Measurements from ENCODE around the gene PSMC3.
A peak's percentile ranks its signal among the peaks of the same experiment; 100 is the strongest.

The PSMC3 gene

DNA sequence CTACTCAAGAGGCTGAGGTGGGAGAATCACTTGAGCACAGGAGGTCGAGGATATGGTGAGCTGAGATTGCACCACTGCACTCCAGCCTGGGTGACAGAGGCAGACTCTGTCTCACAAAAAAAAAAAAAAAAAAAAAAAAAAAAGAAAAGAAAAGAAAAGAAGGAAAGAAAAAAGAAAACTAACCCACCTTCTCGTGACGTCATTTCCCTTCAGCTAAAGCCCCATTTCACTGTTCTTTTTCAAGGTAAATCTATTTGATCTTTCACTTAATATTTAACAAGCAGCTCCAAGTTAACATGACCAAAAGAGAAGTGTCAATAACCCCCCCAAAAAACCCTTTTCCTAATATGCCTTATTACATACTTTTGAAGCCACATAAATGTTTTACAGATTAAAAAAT, 17.6 kb upstream of the PSMC3 start:
- H3K27ac ChIP-seq, result no peak overlapping the region
- no peak for DNase-seq (ENCODE audit: low read depth, low spot score)

DNA sequence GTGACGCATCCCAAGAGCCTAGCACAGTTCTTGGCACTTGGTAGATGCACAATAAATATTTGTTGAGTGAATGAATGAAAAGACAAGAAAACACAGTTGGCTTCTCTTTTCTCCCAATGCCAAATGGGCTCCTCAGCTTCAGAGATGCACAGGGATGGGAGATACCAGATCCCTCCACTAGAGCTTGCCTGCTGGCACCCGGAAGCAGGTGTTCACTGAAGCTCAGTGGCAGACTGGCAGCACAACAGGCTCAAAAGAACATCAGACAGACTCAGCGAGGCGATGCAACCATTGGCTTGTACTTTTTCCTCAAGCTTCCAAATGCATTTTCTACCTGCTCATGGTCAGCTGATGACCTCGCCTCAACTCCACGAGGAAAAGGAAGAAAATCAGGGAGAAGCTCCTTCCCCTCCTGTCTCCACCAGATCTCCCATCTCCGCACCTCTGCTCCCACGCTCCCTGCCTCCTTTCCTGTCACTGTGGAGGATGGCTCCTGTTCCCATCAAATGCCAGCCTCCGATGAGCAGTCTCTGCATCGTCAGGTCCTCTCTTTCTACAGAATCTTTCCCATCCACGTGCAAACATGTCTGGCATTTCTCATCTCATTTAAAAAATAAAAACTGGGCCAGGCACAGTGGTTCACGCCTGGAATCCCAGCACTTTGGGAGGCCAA, 16.9 kb upstream of the PSMC3 start:
- DNase-seq (ENCODE audit: low read depth, low spot score), result no peak
- H3K27ac ChIP-seq, result no peak overlapping the region

DNA sequence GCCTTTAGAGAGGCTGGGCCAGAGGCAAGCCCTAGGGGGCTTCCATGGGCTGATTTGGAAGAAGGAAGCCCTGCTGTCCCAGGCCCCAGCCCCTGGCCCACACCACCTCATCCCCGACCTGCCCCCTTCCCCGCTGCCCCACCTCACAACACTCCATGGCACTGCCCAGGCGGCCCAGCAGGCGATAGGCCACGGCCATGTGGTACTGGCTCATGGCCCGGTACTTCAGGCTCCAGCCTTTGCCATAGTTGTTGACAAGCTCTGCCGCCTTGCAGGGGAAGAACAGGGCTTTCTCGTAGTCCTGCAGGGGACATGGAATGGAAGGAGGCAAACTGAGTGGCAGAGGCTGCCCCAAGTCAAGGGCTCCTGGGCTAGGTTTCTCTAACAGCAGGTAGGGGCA, 16.3 kb upstream of the PSMC3 start:
- H3K27ac ChIP-seq, result no peak overlapping the region
- DNase-seq (ENCODE audit: low read depth, low spot score), result no peak

DNA sequence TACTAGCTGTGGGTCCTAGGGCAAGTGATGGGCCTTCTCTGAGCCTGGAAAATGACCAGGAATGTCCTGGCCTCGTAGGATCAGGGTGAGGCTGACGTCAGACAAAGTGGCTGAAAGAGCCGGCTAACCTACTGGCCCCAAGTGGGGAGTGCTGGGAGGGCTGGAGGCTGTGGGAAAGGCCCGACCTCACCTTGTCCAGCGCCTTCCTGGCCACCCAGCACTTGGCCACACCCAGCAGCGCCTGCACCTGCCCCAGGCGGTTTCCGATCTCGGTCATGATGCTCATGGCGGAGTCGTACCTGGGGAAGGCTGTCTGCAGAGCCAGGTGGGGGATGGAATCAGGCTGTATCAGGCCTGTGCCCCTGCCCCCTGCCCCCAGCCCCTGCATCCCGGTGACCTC, 15.2 kb upstream of the PSMC3 start:
- no peak overlapping the region for H3K27ac ChIP-seq
- no peak for DNase-seq (ENCODE audit: low read depth, low spot score)

- H3K27ac ChIP-seq, result no peak overlapping the region
- no peak for DNase-seq (ENCODE audit: low read depth, low spot score)
Observed at GRCh38 chr11:47440054-47440476, 13.8 kb upstream of the PSMC3 start.

GRCh38 chr11:47438721-47439120, 12.5 kb upstream of the PSMC3 start:
- DNase-seq (ENCODE audit: low read depth, low spot score), result no peak
- no peak overlapping the region for H3K27ac ChIP-seq

DNA sequence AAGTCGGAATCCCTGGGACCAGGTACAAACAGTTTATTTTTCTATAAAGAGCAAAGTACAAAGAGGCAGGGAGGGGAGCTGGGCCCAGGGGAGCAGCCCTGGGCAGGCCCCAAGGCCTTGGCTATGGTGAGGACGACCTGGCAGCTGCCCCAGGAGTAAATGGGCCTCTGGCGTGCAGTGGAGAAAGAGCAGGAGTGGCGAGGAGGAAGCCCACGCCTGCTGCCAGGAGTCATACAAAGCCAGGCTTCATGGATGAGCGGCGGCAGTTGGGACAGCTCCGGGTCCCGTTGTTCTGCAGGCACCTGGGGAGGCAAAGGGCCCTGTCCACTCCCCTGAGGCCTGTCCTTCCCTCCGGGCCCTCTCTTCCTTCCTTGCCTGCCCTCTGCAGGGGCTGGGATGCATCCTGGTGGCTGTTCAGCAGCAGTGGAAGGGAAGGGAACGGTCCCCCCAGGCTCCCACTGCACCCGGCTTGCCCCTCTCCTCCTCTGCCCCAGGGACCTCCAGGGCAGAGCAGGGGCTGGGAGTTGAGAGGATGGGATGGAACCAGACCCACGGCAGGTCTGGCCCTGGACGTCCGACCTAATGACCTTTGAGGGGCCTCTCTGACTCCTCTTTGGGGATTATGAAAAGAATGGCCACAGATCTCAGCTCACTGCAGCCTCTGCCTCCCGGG, 11.6 kb upstream of the PSMC3 start:
- DNase-seq (ENCODE audit: low read depth, low spot score), result no peak
- H3K27ac ChIP-seq, result no peak overlapping the region

- no peak for DNase-seq (ENCODE audit: low read depth, low spot score)
- H3K27ac ChIP-seq, result no peak overlapping the region
Observed at GRCh38 chr11:47437218-47437745, 11.0 kb upstream of the PSMC3 start.

- no peak for DNase-seq (ENCODE audit: low read depth, low spot score)
- no peak overlapping the region for H3K27ac ChIP-seq
Observed at GRCh38 chr11:47436726-47437125, 10.5 kb upstream of the PSMC3 start.

DNA sequence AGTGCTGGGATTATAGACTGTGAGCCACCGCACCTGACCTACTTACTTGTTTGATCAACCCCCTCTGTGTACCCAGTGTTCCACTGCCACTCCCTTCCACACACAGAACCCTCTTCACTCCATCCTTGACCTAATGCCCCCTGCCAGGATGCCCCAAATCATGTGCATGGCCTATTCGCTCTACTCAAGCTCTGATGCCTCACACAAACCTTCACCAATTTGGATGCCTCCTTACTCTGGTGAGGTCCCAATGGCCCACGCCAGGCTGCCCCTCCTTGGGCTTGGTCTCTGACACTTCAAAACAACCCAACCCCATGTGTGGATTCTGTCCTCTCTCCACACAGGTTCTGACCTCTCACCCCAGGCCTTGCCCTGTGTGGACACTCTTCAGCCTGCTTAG, 9.4 kb upstream of the PSMC3 start:
- H3K27ac ChIP-seq, result no peak overlapping the region
- DNase-seq (ENCODE audit: low read depth, low spot score), result no peak

GRCh38 chr11:47434011-47434786, 8.0 kb upstream of the PSMC3 start:
- DNase-seq (ENCODE audit: low read depth, low spot score), result no peak
- no peak overlapping the region for H3K27ac ChIP-seq

GRCh38 chr11:47433157-47433556, 6.9 kb upstream of the PSMC3 start:
- no peak for DNase-seq (ENCODE audit: low read depth, low spot score)
- no peak overlapping the region for H3K27ac ChIP-seq

GRCh38 chr11:47431356-47432083, 5.3 kb upstream of the PSMC3 start:
- H3K27ac ChIP-seq, result no peak overlapping the region
- DNase-seq (ENCODE audit: low read depth, low spot score), result no peak

- H3K27ac ChIP-seq, result no peak overlapping the region
Observed at GRCh38 chr11:47430524-47430923, 4.3 kb upstream of the PSMC3 start.

GRCh38 chr11:47425611-47426010, 628 bp downstream of the PSMC3 start:
- no peak for DNase-seq (ENCODE audit: low read depth, low spot score)

More at GRCh38 chr11:47430524-47430923, 4.3 kb upstream of the PSMC3 start:
- no peak for DNase-seq (ENCODE audit: low read depth, low spot score)

DNA sequence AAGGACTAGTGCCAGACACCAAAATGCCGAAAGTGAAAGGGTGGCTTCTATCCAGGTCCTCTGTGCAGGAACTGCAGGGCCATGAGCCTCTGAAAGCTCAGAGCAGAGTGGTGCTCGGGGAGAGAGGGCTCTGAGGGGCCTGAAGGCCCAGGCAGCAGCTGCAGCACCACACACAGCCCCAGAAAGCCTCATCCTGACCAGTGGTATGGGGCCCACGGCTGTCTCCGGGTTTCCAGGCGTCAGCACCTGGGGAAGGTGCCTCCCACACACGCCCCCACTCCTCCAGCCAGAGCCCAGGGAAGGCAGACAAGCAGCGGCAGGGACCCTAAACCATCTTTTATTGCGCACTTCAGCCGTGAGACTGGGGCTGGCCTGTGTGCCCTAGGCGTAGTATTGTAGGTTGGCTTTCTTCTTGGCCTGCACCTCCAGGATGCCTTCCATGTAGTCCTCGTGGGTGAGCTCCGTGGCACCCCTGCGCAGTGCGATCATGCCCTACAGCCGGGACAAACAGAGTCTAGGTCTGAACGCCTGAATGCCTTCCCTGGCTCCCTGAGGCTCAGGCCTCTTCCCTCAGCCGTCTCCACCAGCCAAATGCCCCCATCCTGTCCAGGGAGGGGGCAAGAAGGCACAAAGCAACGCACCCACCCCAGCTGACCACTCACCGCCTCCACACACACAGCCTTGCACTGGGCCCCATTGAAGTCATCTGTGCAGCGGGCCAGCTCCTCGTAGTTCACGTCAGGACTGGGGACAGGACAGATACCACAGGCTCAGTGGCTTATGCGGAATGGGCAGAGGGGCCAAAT, 7.6 kb downstream of the PSMC3 start:
- no peak overlapping the region for H3K27ac ChIP-seq
- DNase-seq (ENCODE audit: low read depth, low spot score), result no peak

More at GRCh38 chr11:47425611-47426010, 628 bp downstream of the PSMC3 start:
- peak overlapping the region; percentile 64 for H3K27ac ChIP-seq

DNA sequence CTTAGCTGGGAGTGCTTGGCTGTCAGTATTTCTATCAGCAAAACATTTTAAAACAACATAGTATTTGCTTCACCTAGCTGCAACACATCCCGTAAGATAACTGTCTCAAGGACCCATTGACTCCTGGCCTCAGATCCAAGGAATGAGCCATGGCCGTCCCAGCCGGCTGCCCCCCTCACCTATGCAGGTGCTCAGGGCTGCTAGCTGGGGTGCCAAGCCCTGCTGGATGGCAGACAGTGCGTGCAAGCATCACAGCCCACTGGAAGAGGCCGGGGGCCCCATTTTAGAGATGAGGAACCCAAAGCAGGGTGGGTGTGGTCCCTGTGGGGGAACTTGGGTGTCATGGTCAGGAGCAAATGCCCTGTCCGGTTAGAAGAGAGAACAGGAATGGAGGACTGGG, 8.5 kb downstream of the PSMC3 start:
- no peak overlapping the region for H3K27ac ChIP-seq
- DNase-seq (ENCODE audit: low read depth, low spot score), result no peak

- peak overlapping the region; percentile 76 for H3K27ac ChIP-seq
- DNase-seq (ENCODE audit: low read depth, low spot score), result peak; percentile 50
Observed at GRCh38 chr11:47415949-47416472, 10.2 kb downstream of the PSMC3 start.

DNA sequence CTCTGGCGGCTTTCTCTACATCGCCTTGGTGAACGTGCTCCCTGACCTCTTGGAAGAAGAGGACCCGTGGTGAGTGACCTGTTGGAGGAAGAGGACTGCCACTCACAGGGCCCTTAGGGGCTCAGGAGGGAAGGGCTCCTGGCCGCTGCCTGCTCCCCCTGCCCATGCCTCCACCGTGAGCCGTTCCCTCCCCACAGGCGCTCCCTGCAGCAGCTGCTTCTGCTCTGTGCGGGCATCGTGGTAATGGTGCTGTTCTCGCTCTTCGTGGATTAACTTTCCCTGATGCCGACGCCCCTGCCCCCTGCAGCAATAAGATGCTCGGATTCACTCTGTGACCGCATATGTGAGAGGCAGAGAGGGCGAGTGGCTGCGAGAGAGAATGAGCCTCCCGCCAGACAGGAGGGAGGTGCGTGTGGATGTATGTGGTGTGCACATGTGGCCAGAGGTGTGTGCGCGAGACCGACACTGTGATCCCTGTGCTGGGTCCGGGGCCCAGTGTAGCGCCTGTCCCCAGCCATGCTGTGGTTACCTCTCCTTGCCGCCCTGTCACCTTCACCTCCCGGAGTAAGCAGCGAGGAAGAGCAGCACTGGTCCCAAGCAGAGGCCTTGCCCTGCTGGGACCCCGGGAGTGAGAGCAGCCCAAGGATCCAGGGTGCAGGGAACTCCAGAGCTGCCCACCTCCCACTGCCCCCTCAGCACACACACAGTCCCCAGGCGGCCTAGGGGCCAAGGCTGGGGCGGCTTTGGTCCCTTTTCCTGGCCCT, 11.0 kb downstream of the PSMC3 start:
- H3K27ac ChIP-seq, result peak overlapping the region; percentile 76
- no peak for DNase-seq (ENCODE audit: low read depth, low spot score)
